PC-3 (cell line): ENCODE results near the gene MIPEP. TPM values are rescaled to one million over a fixed set of nuclear protein-coding genes. Genes with fewer than 3 reads are reported as not detected.

Experiments
- ATAC-seq: fragments of 200-7000 bp; cut with Tn5 transposase; 2 replicates; pipeline ENCODE4 v1.9.1; 2020; ENCODE audit warnings: mild to moderate bottlenecking, moderate library complexity
- BruUV-seq: library from RNA; stranded (reverse); fragments of 400-500 nt; replicated peaks from 2 replicates; lab custom pipeline; 2021; lab: Mats Ljungman, UMichigan
- CTCF ChIA-PET: fragments of 300-600 bp; sonication (Branson Sonifier 250); formaldehyde crosslinking; loops from one replicate; lab custom pipeline; 2022; ENCODE audit warnings: antibody characterized with exemption; lab: Charles Lee
- POLR2A ChIA-PET: fragments of 300-600 bp; sonication (Branson Sonifier 250); formaldehyde crosslinking; loops from one replicate; lab custom pipeline; 2022; ENCODE audit warnings: antibody characterized with exemption; ENCODE audit not compliant: unreplicated experiment; lab: Charles Lee
- DNase-seq: peaks from one replicate; pipeline ENCODE4 v3.0.0-alpha.2; 2015
- H2AFZ ChIP-seq: fragments of 300-600 bp; sonication (generic); 2 replicates; pipeline ENCODE4 v1.6.0; 2016; ENCODE audit warnings: antibody characterized with exemption, low read length
- H3F3A ChIP-seq: fragments of 300-600 bp; sonication (generic); one replicate; pipeline ENCODE4 v1.6.0; 2017; ENCODE audit warnings: antibody characterized with exemption, low read length, control low read depth, mild to moderate bottlenecking; ENCODE audit not compliant: unreplicated experiment
- H3K27ac ChIP-seq: fragments of 300-600 bp; sonication (generic); 2 replicates; pipeline ENCODE4 v1.5.1; 2016; ENCODE audit warnings: mild to moderate bottlenecking, low read length
- H3K27me3 ChIP-seq: fragments of 300-600 bp; sonication (generic); 2 replicates; pipeline ENCODE4 v1.6.1; 2016; ENCODE audit warnings: low read length, mixed read lengths
- H3K36me3 ChIP-seq: fragments of 300-600 bp; sonication (generic); 2 replicates; pipeline ENCODE4 v1.6.1; 2016; ENCODE audit warnings: low read depth, mixed run types, low read length, mixed read lengths
- H3K4me1 ChIP-seq: fragments of 300-600 bp; sonication (generic); 2 replicates; pipeline ENCODE4 v1.5.1; 2016; ENCODE audit warnings: low read length; ENCODE audit not compliant: insufficient read depth
- H3K4me2 ChIP-seq: fragments of 300-600 bp; sonication (generic); 2 replicates; pipeline ENCODE4 v1.6.0; 2016; ENCODE audit warnings: low read length
- H3K4me3 ChIP-seq: fragments of 300-600 bp; sonication (generic); 2 replicates; pipeline ENCODE4 v1.5.1; 2016; ENCODE audit warnings: mild to moderate bottlenecking, low read length, mixed read lengths
- H3K79me2 ChIP-seq: fragments of 300-600 bp; sonication (generic); 2 replicates; pipeline ENCODE4 v1.6.1; 2017; ENCODE audit warnings: low read length, mixed read lengths
- H3K9ac ChIP-seq: fragments of 300-600 bp; sonication (generic); 2 replicates; pipeline ENCODE4 v1.6.0; 2016; ENCODE audit warnings: mild to moderate bottlenecking, low read length
- H3K9me2 ChIP-seq: fragments of 300-600 bp; sonication (generic); replicated peaks from 2 replicates; pipeline ENCODE4 v1.6.1; 2016; ENCODE audit warnings: mixed run types, low read length, mixed read lengths
- H3K9me3 ChIP-seq: fragments of 300-600 bp; sonication (generic); 2 replicates; pipeline ENCODE4 v1.6.1; 2016; ENCODE audit warnings: low read length, mixed read lengths
- H4K20me1 ChIP-seq: fragments of 300-600 bp; sonication (generic); 2 replicates; pipeline ENCODE4 v1.6.1; 2016; ENCODE audit warnings: low read length, mixed read lengths
- CTCF ChIP-seq: fragments of 300-600 bp; sonication (generic); conservative IDR thresholded peaks from 2 replicates; pipeline ENCODE4 v1.5.1; 2017; ENCODE audit warnings: antibody characterized with exemption, low read depth, mild to moderate bottlenecking, low read length
- EZH2 ChIP-seq: fragments of 300-600 bp; sonication (generic); IDR thresholded peaks from one replicate; pipeline ENCODE4 v1.6.1; 2017; ENCODE audit warnings: antibody characterized with exemption, mild to moderate bottlenecking, low read length; ENCODE audit not compliant: unreplicated experiment
- EZH2phosphoT487 ChIP-seq: fragments of 300-600 bp; sonication (generic); IDR thresholded peaks from 2 replicates; pipeline ENCODE4 v1.6.1; 2018; ENCODE audit warnings: mild to moderate bottlenecking, antibody characterized with exemption, low read length, borderline replicate concordance
- intact Hi-C: fragments of 100-400 bp; cut with micrococcal nuclease; formaldehyde crosslinking; loops from 2 replicates; pipeline ENCODE4 v1.9.0; 2023
- total RNA-seq: library from RNA; depleted of rRNA; stranded (reverse); fragments of >200 nt; gene quantifications from 2 replicates; pipeline ENCODE4 v1.2.3, GENCODE V29; 2014

MIPEP gene
- total RNA-seq, 1 experiment from 2014 or later = 30.5 TPM

- Histone ChIP-seq H3F3A (no peaks in the 10 kb centered on the region), H3K27me3 (no peaks in the 10 kb centered on the region), H3K9me2 (no peaks in the 10 kb centered on the region), H3K9me3 (no peaks in the 10 kb centered on the region), H3K4me1 (peaks cover 10% of the 10 kb centered on the region), H2AFZ (no peak overlapping the region), H3K4me2 (no peak overlapping the region), H3K27ac (no peak overlapping the region), H3K4me3 (no peak overlapping the region), H3K36me3 (no peaks in the 10 kb centered on the region), H3K9ac (no peak overlapping the region), H4K20me1 (no peaks in the 10 kb centered on the region), H3K79me2 (no peaks in the 10 kb centered on the region)
- ATAC-seq (no peak), DNase-seq (peak; percentile 72)
- intact Hi-C loops = loop anchor here (1.0 to 10.0 kb wide), 3 partner anchors 39 to 301 kb away; no protein-coding TSS in a partner anchor
- TF ChIP-seq EZH2phosphoT487 (no peak), CTCF (peak; percentile 91)
- ChIA-PET CTCF (interaction anchor here (1.2 to 1.9 kb wide), 2 partner anchors 39 to 308 kb away, joined by 3 to 12 read pairs; no protein-coding TSS in a partner anchor), POLR2A (no interaction called here)
- BruUV-seq = no TSS peak
Observed at GRCh38 chr13:23921451-23921888, 32.3 kb upstream of the MIPEP start.

- H3K27me3 ChIP-seq = no peaks in the 10 kb centered on the region
- ATAC-seq (no peak), DNase-seq (no peak)
- H3K36me3 ChIP-seq = no peaks in the 10 kb centered on the region
- H3K4me2 ChIP-seq = no peak overlapping the region
- CTCF ChIA-PET = interaction anchor here (1.0 kb wide), 1 partner anchor 42 kb away, joined by 6 read pairs; no protein-coding TSS in a partner anchor
- no TSS peak for BruUV-seq
- no peaks in the 10 kb centered on the region for H3K79me2 ChIP-seq
- no peaks in the 10 kb centered on the region for H3F3A ChIP-seq
- no peak for TF ChIP-seq CTCF
- no peak for TF ChIP-seq EZH2phosphoT487
- TF ChIP-seq EZH2 = no peak
- H3K27ac ChIP-seq = no peak overlapping the region
- H4K20me1 ChIP-seq = no peaks in the 10 kb centered on the region
- POLR2A ChIA-PET = no interaction called here
- H2AFZ ChIP-seq = no peak overlapping the region
- intact Hi-C loops = no loop called here
- H3K9me2 ChIP-seq = no peaks in the 10 kb centered on the region
- H3K9me3 ChIP-seq = no peaks in the 10 kb centered on the region
- H3K4me1 ChIP-seq = peaks cover 10% of the 10 kb centered on the region
- no peak overlapping the region for H3K4me3 ChIP-seq
- no peak overlapping the region for H3K9ac ChIP-seq
Observed at GRCh38 chr13:23919006-23919405, 29.8 kb upstream of the MIPEP start.

- Histone ChIP-seq H3K27me3 (no peaks in the 10 kb centered on the region), H3K9me2 (no peaks in the 10 kb centered on the region), H2AFZ (no peak overlapping the region), H3K27ac (no peak overlapping the region), H3K36me3 (no peaks in the 10 kb centered on the region), H3K4me1 (peaks cover 10% of the 10 kb centered on the region), H3K79me2 (no peaks in the 10 kb centered on the region), H3K4me2 (peak overlapping the region; percentile 5; the same call in 1 of the 2 replicates), H3F3A (no peaks in the 10 kb centered on the region), H3K4me3 (no peak overlapping the region), H3K9me3 (no peaks in the 10 kb centered on the region), H3K9ac (no peak overlapping the region), H4K20me1 (no peaks in the 10 kb centered on the region)
- ATAC-seq (no peak), DNase-seq (peak; percentile 50)
- BruUV-seq = no TSS peak
- TF ChIP-seq EZH2 = no peak
- no peak for TF ChIP-seq EZH2phosphoT487
- no peak for TF ChIP-seq CTCF
- ChIA-PET POLR2A (no interaction called here), CTCF (interaction anchor here (1.0 kb wide), 1 partner anchor 42 kb away, joined by 6 read pairs; no protein-coding TSS in a partner anchor)
- intact Hi-C loops = no loop called here
Observed at GRCh38 chr13:23918208-23918607, 29.0 kb upstream of the MIPEP start.
